Prostate gland (tissue), 2 donors: ENCODE results near the gene TAS2R31. TPM values are rescaled to one million over a fixed set of nuclear protein-coding genes. Genes with fewer than 3 reads are reported as not detected.

Source experiments
- DNase-seq: peaks from one replicate; pipeline ENCODE4 v3.0.0-alpha.2; 2019; ENCODE audit warnings: low spot score
- H3K27ac ChIP-seq, 2 donors: fragments of 200-600 bp; sonication (generic); 2 replicates each; pipeline ENCODE4 v1.5.1; 2017 to 2019
- H3K27me3 ChIP-seq: fragments of 200-600 bp; sonication (generic); replicated peaks from 2 replicates; pipeline ENCODE4 v1.5.1; 2019; ENCODE audit not compliant: insufficient read depth
- H3K36me3 ChIP-seq, 2 donors: fragments of 200-600 bp; sonication (generic); 1 replicate in 1 of 2; 2 replicates in 1 of 2; pipeline versions ENCODE4 v1.5.1 to v1.8.1; 2017 to 2019
- H3K4me1 ChIP-seq: fragments of 200-600 bp; sonication (generic); replicated peaks from 2 replicates; pipeline ENCODE4 v1.5.1; 2019
- H3K4me3 ChIP-seq, 2 donors: fragments of 200-600 bp; sonication (generic); 2 replicates each; pipeline ENCODE4 v1.5.1; 2017 to 2019
- H3K9me3 ChIP-seq: fragments of 200-600 bp; sonication (generic); 2 replicates; pipeline ENCODE4 v1.5.1; 2017
- POLR2A ChIP-seq: fragments of 450-650 bp; IDR thresholded peaks from one replicate; pipeline ENCODE4 v1.6.1; 2016; ENCODE audit warnings: antibody characterized with exemption, mild to moderate bottlenecking
- POLR2AphosphoS5 ChIP-seq: sonication (generic); formaldehyde crosslinking; IDR thresholded peaks from one replicate; pipeline ENCODE4 v1.6.1; 2017; ENCODE audit warnings: antibody characterized with exemption
- WGBS: methylation state at CpG from one replicate; pipeline ENCODE4 v1.1.5; 2018; 5-methylcytosine and 5-hydroxymethylcytosine counted together
- intact Hi-C: fragments of 100-400 bp; cut with DNase I; formaldehyde crosslinking; loops from one replicate; pipeline ENCODE4 v1.14.2; 2022
- total RNA-seq, 2 donors: library from RNA; depleted of rRNA; stranded (reverse); fragments of >200 nt; gene quantifications; one replicate each; pipeline ENCODE4 v1.1.0, GENCODE V29; 2016
- TF ChIP-seq, protein P1 (sequence below), 4 experiments: fragments of 200-600 bp in 2 of 4; fragments of 450-650 bp in 2 of 4; sonication (generic) in 2 of 4; IDR thresholded peaks; 1 replicate in 3 of 4; 2 replicates in 1 of 4; pipeline ENCODE4 v1.5.1; 2016 to 2019; ENCODE audit warnings: antibody characterized with exemption in 4 of 4, mild to moderate bottlenecking in 2 of 4, moderate library complexity in 2 of 4

The TAS2R31 gene
- total RNA-seq, 2 donors from 2014 or later: 0.59 to 5.1 TPM

DNA sequence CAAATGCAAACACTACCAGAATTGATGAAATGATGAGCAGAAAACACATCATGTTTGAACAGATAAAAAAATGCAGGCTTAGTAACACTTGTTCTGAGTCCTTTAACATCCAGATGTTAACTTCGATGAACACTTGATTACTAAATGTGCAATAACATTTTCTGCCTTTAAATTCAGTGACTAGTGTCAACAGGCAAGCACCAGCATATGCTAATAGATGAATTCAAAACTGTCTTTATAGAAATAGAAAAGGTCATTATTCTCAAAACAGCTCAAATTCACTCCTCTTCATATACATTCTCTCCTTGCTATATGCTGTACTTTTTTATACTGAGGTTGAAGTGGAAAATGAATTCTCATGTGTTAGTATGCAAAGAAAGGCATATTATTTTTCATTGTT lies 8.7 kb downstream of the TAS2R31 start, which contains the start of gene TAS2R19:
TSS of gene TAS2R19 (minus strand) at position 101 of the 400 bp plus-strand sequence. CDS start at position 52, 49 bp downstream.
- Histone ChIP-seq H3K36me3 (no peaks in the 10 kb centered on the region), H3K4me1 (no peaks in the 10 kb centered on the region), H3K9me3 (no peaks in the 10 kb centered on the region), H3K27me3 (no peaks in the 10 kb centered on the region), H3K4me3 (no peak within 1 kb of the TSS), H3K27ac (no peak within 1 kb of the TSS)
- DNase-seq: no peak
- intact Hi-C loops: no loop called here
- 29% methylated on average over 1 of the region's 1 CpG for WGBS
- TF ChIP-seq, protein P1, sequence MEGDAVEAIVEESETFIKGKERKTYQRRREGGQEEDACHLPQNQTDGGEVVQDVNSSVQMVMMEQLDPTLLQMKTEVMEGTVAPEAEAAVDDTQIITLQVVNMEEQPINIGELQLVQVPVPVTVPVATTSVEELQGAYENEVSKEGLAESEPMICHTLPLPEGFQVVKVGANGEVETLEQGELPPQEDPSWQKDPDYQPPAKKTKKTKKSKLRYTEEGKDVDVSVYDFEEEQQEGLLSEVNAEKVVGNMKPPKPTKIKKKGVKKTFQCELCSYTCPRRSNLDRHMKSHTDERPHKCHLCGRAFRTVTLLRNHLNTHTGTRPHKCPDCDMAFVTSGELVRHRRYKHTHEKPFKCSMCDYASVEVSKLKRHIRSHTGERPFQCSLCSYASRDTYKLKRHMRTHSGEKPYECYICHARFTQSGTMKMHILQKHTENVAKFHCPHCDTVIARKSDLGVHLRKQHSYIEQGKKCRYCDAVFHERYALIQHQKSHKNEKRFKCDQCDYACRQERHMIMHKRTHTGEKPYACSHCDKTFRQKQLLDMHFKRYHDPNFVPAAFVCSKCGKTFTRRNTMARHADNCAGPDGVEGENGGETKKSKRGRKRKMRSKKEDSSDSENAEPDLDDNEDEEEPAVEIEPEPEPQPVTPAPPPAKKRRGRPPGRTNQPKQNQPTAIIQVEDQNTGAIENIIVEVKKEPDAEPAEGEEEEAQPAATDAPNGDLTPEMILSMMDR (IDR thresholded peaks at IDR 0.05): no peak
- no peak for TF ChIP-seq POLR2A
- no peak for TF ChIP-seq POLR2AphosphoS5

DNA sequence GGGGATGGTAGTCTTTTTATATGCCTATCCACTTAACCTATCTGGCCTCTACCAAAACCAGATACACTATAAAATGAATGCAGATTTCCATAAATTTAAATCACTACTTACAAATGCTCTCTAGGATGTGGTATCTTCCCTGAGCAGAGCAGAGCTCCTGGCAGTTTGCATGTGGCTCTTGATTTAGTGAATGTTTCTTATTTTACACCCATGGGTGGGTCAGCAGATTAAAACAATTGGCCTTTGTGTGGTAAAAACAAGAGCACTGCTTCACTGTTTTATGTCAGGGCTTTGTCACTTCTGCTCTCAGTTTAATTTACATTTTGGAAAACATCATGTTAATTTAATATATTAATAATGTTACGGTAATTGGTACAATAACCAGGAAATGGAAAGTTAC lies 14.3 kb downstream of the TAS2R31 start:
- H3K4me3 ChIP-seq: no peak overlapping the region
- H3K4me1 ChIP-seq: no peaks in the 10 kb centered on the region
- H3K27ac ChIP-seq: no peak overlapping the region
- no peaks in the 10 kb centered on the region for H3K36me3 ChIP-seq
- 92% methylated on average over 1 of the region's 1 CpG for WGBS
- H3K9me3 ChIP-seq: no peaks in the 10 kb centered on the region
- H3K27me3 ChIP-seq: no peaks in the 10 kb centered on the region
- DNase-seq: no peak
- TF ChIP-seq POLR2AphosphoS5 (no peak), POLR2A (no peak)
- TF ChIP-seq, protein P1 (IDR thresholded peaks at IDR 0.05): no peak
- intact Hi-C loops: no loop called here

DNA sequence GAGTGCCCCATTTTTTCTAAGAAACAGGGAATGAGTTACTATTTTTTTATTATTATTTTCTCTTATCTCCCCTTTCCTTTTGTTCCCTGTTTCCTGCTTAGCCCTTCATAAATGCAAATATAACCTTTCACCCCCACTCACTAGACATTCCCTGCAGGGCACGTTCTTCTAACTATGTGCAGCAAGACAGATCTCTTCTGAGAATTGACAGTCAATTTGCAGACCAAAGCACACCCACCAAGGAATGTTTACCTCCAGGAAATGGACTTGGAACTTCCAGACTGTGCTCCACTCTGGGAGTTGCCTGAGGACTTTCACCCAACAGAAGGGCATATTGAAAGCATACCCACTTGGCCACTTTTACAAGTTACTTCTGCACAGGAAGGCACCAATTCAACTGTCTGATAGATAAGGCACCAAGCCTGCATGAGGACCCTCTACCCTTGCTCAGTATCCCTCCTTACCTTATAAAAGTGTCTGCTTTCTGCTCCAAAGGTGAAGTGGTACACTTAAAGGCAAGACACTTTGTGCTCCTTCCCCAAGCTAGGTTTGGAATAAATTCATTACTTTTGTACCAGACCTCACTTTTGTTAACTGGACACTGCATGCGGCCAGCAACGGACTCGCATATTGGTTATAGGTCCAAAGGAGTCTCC lies 15.3 kb downstream of the TAS2R31 start:
- WGBS: 93% methylated on average over 4 of the region's 4 CpGs
- no peaks in the 10 kb centered on the region for H3K4me1 ChIP-seq
- no peak for DNase-seq
- TF ChIP-seq, protein P1 (IDR thresholded peaks at IDR 0.05): no peak
- no peak for TF ChIP-seq POLR2A
- no peak for TF ChIP-seq POLR2AphosphoS5
- H3K4me3 ChIP-seq: no peak overlapping the region
- no peak overlapping the region for H3K27ac ChIP-seq
- H3K36me3 ChIP-seq: no peaks in the 10 kb centered on the region
- intact Hi-C loops: no loop called here
- no peaks in the 10 kb centered on the region for H3K27me3 ChIP-seq
- no peaks in the 10 kb centered on the region for H3K9me3 ChIP-seq

DNA sequence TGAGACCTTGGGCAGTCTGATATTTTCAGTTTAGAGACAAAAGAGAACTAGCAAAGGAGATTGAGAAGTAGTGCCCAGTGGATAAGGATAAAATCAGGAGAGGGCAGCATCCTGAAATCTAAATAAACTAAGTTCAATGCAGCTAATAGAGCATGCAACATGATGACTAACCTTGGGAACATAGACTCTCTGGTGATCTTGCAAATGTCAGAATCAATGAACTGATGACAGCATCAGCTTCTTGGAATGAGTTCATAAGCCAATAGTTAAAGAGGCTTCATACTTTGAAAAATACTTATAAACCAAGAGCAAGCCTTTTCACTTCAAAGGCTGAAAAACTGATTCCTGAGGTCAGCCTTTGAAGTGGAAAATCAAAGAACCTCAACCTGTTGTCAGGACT lies 17.0 kb downstream of the TAS2R31 start:
- H3K36me3 ChIP-seq: no peaks in the 10 kb centered on the region
- no peaks in the 10 kb centered on the region for H3K9me3 ChIP-seq
- no peak overlapping the region for H3K27ac ChIP-seq
- TF ChIP-seq, protein P1 (IDR thresholded peaks at IDR 0.05): no peak
- TF ChIP-seq POLR2AphosphoS5: no peak
- no peak for TF ChIP-seq POLR2A
- intact Hi-C loops: no loop called here
- DNase-seq: no peak
- H3K4me1 ChIP-seq: no peaks in the 10 kb centered on the region
- no peak overlapping the region for H3K4me3 ChIP-seq
- no peaks in the 10 kb centered on the region for H3K27me3 ChIP-seq

DNA sequence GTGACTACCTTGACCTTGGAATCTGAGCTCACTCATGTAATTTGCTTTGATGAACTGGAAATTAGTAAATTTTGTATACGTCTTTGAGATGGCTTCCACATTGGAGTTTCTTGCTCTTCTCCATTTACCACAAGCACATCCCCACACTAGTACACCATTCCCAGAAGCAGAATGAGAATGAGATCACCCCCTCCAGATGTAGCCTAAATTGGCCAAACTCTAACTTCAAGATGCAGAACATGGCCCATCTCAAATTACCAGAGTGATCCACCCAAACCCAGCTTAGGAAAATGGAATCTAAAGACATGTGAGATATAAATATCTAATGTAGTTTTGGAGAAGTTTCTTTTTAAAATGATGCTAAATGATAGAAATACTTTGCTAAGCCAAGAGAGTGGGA lies 23.6 kb downstream of the TAS2R31 start:
- no peak overlapping the region for H3K4me3 ChIP-seq
- H3K27me3 ChIP-seq: no peaks in the 10 kb centered on the region
- H3K4me1 ChIP-seq: no peaks in the 10 kb centered on the region
- 95% methylated on average over 1 of the region's 1 CpG for WGBS
- TF ChIP-seq, protein P1 (IDR thresholded peaks at IDR 0.05): no peak
- TF ChIP-seq POLR2A: no peak
- no peak for TF ChIP-seq POLR2AphosphoS5
- no peaks in the 10 kb centered on the region for H3K9me3 ChIP-seq
- H3K36me3 ChIP-seq: no peaks in the 10 kb centered on the region
- DNase-seq: no peak
- intact Hi-C loops: no loop called here
- no peak overlapping the region for H3K27ac ChIP-seq
